Activated CD4-positive, alpha-beta T cell treated with anti-CD3 and anti-CD28 coated beads for 36 hours (primary cell): ENCODE data around the gene KRT71. TPM values are rescaled to one million over a fixed set of nuclear protein-coding genes. Genes with fewer than 3 reads are reported as not detected.

ENCODE experiments used
- ATAC-seq: fragments of 200-7000 bp; cut with Tn5 transposase; one replicate; pipeline ENCODE4 v1.10.0; 2021; ENCODE audit warnings: mild to moderate bottlenecking, moderate library complexity
- CTCF ChIA-PET: fragments of 350-600 bp; sonication (Branson Sonifier 250); formaldehyde crosslinking; loops from one replicate; lab custom pipeline; 2021; ENCODE audit warnings: antibody characterized with exemption; lab: Charles Lee
- POLR2A ChIA-PET: fragments of 350-600 bp; sonication (Branson Sonifier 250); formaldehyde crosslinking; loops from one replicate; lab custom pipeline; 2021; ENCODE audit warnings: antibody characterized with exemption, inconsistent platforms; lab: Charles Lee
- DNase-seq: peaks from one replicate; pipeline ENCODE4 v3.0.0-alpha.2; 2020
- H3K27ac Mint-ChIP-seq: one replicate; pipeline ENCODE4 v1.8.0; 2021; ENCODE audit warnings: mixed read lengths
- H3K27me3 Mint-ChIP-seq: one replicate; pipeline ENCODE4 v1.8.0; 2021; ENCODE audit warnings: mixed read lengths
- H3K36me3 Mint-ChIP-seq: one replicate; pipeline ENCODE4 v1.8.0; 2021; ENCODE audit warnings: low read depth, mixed read lengths
- H3K4me1 Mint-ChIP-seq: one replicate; pipeline ENCODE4 v1.8.0; 2021; ENCODE audit warnings: mixed read lengths
- H3K4me3 Mint-ChIP-seq: one replicate; pipeline ENCODE4 v1.8.0; 2021; ENCODE audit warnings: mild to moderate bottlenecking, moderate library complexity, mixed read lengths
- H3K9me3 Mint-ChIP-seq: one replicate; pipeline ENCODE4 v1.8.0; 2021; ENCODE audit warnings: low read depth, mixed read lengths
- intact Hi-C, 2 experiments: fragments of 100-400 bp; cut with DNase I in 1 of 2; cut with micrococcal nuclease in 1 of 2; formaldehyde crosslinking; loops; one replicate each; pipeline versions ENCODE4 v1.14.2 to v1.15.1; 2022 to 2024; cut with DNase I, micrococcal nuclease
- total RNA-seq, 2 experiments: library from RNA; stranded (reverse); gene quantifications; one replicate each; pipeline ENCODE4 v1.2.3, GENCODE V29; 2021

Gene KRT71
- total RNA-seq, 2 experiments from 2014 or later = not detected

GRCh38 chr12:52557476-52557875, 4.5 kb upstream of the KRT71 start:
- ChIA-PET POLR2A (no interaction called here), CTCF (interaction anchor here (1.2 kb wide), 1 partner anchor 22 kb away, joined by 3 read pairs; no protein-coding TSS in a partner anchor)
- H3K4me1 Mint-ChIP-seq = no peaks in the 10 kb centered on the region
- no peak overlapping the region for H3K4me3 Mint-ChIP-seq
- no peak overlapping the region for H3K27ac Mint-ChIP-seq
- peaks cover 7% of the 10 kb centered on the region for H3K27me3 Mint-ChIP-seq
- H3K9me3 Mint-ChIP-seq = no peaks in the 10 kb centered on the region
- no peaks in the 10 kb centered on the region for H3K36me3 Mint-ChIP-seq
- DNase-seq (no peak), ATAC-seq (no peak)
- intact Hi-C loops = no loop called here

- Mint-ChIP-seq H3K27ac (no peak overlapping the region), H3K36me3 (no peaks in the 10 kb centered on the region), H3K4me1 (no peaks in the 10 kb centered on the region), H3K4me3 (no peak overlapping the region), H3K9me3 (no peaks in the 10 kb centered on the region), H3K27me3 (peaks cover 6% of the 10 kb centered on the region)
- DNase-seq = no peak
- no peak for ATAC-seq
- POLR2A ChIA-PET = no interaction called here
- CTCF ChIA-PET = interaction anchor here (0.6 to 1.9 kb wide), 2 partner anchors 24 to 325 kb away, joined by 3 to 6 read pairs; no protein-coding TSS in a partner anchor
- intact Hi-C loops = no loop called here
Measured at GRCh38 chr12:52555577-52555976, 2.6 kb upstream of the KRT71 start.

DNA sequence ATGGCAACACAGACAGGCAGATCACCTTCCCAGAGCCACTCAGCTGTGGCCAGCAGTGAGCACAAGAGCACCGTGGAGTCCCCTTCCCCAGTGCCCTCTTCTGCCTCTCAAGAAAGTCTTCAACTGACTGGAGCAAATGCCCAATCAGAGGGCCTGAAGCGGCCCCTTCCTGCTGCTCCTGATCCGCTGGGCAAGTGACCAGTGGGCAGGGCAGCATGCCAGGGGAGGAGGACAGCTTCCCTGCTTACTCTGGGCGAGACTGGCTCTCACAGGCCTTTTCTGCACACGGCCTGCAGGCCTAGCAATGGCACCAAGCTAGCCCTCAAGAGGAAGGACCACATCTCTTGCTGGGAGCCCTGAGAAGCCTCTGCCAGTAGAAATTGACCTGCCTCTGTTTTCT, 890 bp downstream of the KRT71 start:
- no peaks in the 10 kb centered on the region for H3K9me3 Mint-ChIP-seq
- intact Hi-C loops = no loop called here
- CTCF ChIA-PET = no interaction called here

DNA sequence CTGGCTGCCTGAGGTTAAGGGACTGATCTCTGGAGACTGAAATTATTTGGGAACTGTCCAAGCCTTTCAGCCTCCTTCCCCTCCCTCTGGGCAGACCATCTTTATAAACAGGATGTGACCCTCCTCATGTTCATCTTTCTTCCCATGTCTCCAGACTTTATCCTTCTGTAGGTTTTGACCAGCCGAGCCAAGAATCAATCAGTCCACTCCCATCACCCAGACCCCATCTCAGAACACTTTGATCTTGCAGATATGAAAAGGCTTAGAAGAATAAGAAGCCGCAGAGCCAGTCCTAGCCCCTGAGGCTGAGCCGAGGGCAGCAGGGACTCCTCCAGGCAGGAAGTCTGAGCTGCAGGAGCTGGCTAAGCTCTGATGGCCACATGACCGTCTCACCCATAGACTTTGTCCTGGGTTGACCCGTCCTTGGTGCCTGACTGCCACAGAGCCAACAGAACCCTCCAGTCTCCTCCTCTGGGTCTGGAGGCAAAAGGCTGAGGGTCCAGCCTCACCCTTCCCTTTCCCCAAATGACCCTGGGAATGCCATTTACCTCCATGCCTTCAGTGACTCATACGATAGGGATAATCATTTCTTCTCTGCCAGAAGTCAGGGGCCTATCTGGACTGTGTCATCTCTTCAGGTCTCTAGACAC, 1.6 kb downstream of the KRT71 start:
- intact Hi-C loops = no loop called here
- Mint-ChIP-seq H3K36me3 (no peaks in the 10 kb centered on the region), H3K9me3 (no peaks in the 10 kb centered on the region), H3K4me3 (no peak overlapping the region), H3K27ac (no peak overlapping the region), H3K4me1 (no peaks in the 10 kb centered on the region), H3K27me3 (peaks cover 2% of the 10 kb centered on the region)
- ATAC-seq = no peak
- ChIA-PET POLR2A (no interaction called here), CTCF (no interaction called here)
- DNase-seq = no peak

More for the DNA sequence above, 890 bp downstream of the KRT71 start:
- H3K4me1 Mint-ChIP-seq = no peaks in the 10 kb centered on the region
- DNase-seq = no peak
- no peaks in the 10 kb centered on the region for H3K36me3 Mint-ChIP-seq
- POLR2A ChIA-PET = no interaction called here
- peaks cover 2% of the 10 kb centered on the region for H3K27me3 Mint-ChIP-seq
- ATAC-seq = no peak
- H3K27ac Mint-ChIP-seq = no peak overlapping the region
- H3K4me3 Mint-ChIP-seq = no peak overlapping the region

DNA sequence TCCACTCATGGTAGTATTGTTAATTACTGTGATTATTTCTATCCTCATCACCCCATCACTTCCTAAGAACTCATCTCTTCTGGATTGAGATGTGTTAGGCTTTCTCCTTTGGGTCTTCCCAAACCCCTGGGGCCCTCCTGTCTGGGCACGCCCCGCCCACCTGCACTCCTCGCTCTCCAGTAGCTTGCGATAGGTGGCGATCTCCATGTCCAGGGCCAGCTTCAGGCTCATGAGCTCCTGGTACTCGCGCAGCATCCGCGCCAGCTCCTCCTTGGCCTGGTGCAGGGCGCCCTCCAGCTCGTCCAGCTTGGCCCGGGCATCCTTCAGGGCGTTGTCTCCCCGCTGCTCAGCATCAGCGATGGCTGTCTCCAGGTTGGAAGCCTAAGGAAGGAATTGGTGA, 6.8 kb downstream of the KRT71 start:
- no peaks in the 10 kb centered on the region for H3K9me3 Mint-ChIP-seq
- ATAC-seq (no peak), DNase-seq (no peak)
- peaks cover under 1% of the 10 kb centered on the region for H3K27me3 Mint-ChIP-seq
- no peaks in the 10 kb centered on the region for H3K36me3 Mint-ChIP-seq
- no peak overlapping the region for H3K27ac Mint-ChIP-seq
- ChIA-PET CTCF (interaction anchor here (1.2 kb wide), 1 partner anchor 267 kb away, joined by 3 read pairs; no protein-coding TSS in a partner anchor), POLR2A (no interaction called here)
- H3K4me3 Mint-ChIP-seq = no peak overlapping the region
- intact Hi-C loops = no loop called here
- peaks cover 3% of the 10 kb centered on the region for H3K4me1 Mint-ChIP-seq

- no peak overlapping the region for H3K4me3 Mint-ChIP-seq
- ChIA-PET CTCF (interaction anchor here (1.0 kb wide), 1 partner anchor 42 kb away, joined by 3 read pairs; no protein-coding TSS in a partner anchor), POLR2A (no interaction called here)
- no peaks in the 10 kb centered on the region for H3K9me3 Mint-ChIP-seq
- H3K4me1 Mint-ChIP-seq = peaks cover 3% of the 10 kb centered on the region
- DNase-seq (no peak), ATAC-seq (no peak)
- no peak overlapping the region for H3K27ac Mint-ChIP-seq
- no peaks in the 10 kb centered on the region for H3K36me3 Mint-ChIP-seq
- intact Hi-C loops = no loop called here
- H3K27me3 Mint-ChIP-seq = no peaks in the 10 kb centered on the region
Measured at GRCh38 chr12:52543985-52544883, 8.7 kb downstream of the KRT71 start.

GRCh38 chr12:52542785-52543318, 10.1 kb downstream of the KRT71 start:
- H3K27ac Mint-ChIP-seq = no peak overlapping the region
- H3K36me3 Mint-ChIP-seq = no peaks in the 10 kb centered on the region
- ATAC-seq = no peak
- intact Hi-C loops = no loop called here
- no peak overlapping the region for H3K4me3 Mint-ChIP-seq
- peaks cover 3% of the 10 kb centered on the region for H3K4me1 Mint-ChIP-seq
- no peak for DNase-seq
- ChIA-PET CTCF (no interaction called here), POLR2A (no interaction called here)
- H3K27me3 Mint-ChIP-seq = no peaks in the 10 kb centered on the region
- no peaks in the 10 kb centered on the region for H3K9me3 Mint-ChIP-seq

- no peaks in the 10 kb centered on the region for H3K27me3 Mint-ChIP-seq
- no peaks in the 10 kb centered on the region for H3K36me3 Mint-ChIP-seq
- no peak overlapping the region for H3K27ac Mint-ChIP-seq
- peaks cover 3% of the 10 kb centered on the region for H3K4me1 Mint-ChIP-seq
- ATAC-seq = no peak
- no peak overlapping the region for H3K4me3 Mint-ChIP-seq
- CTCF ChIA-PET = no interaction called here
- DNase-seq = no peak
- intact Hi-C loops = no loop called here
- POLR2A ChIA-PET = no interaction called here
- no peaks in the 10 kb centered on the region for H3K9me3 Mint-ChIP-seq
Measured at GRCh38 chr12:52542157-52542556, 10.8 kb downstream of the KRT71 start.

DNA sequence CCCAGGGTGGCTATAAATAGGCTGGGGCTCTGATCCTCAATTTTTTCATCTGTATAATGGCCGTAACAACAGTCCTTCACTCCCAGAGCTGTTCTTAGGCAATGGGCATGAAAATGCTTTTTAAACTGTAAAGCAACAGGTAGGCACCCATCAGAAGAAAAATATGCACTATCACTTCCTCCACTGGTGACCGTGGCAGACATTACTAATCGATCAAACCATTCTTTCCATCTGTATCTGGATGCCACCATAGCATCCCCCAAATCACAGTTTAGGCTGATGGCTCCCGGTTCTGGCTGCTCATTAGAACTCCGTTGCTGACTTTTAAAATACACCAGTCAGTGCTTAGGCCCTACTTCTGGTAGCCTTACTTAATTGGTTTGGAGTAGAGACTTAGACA, 11.2 kb downstream of the KRT71 start:
- Mint-ChIP-seq H3K4me3 (no peak overlapping the region), H3K36me3 (no peaks in the 10 kb centered on the region), H3K4me1 (peaks cover 3% of the 10 kb centered on the region), H3K27me3 (no peaks in the 10 kb centered on the region), H3K9me3 (no peaks in the 10 kb centered on the region), H3K27ac (no peak overlapping the region)
- ChIA-PET POLR2A (no interaction called here), CTCF (no interaction called here)
- DNase-seq (no peak), ATAC-seq (no peak)
- intact Hi-C loops = no loop called here

GRCh38 chr12:52540531-52540930, 12.4 kb downstream of the KRT71 start:
- peaks cover 3% of the 10 kb centered on the region for H3K4me1 Mint-ChIP-seq

GRCh38 chr12:52539821-52540173, 13.1 kb downstream of the KRT71 start:
- H3K4me3 Mint-ChIP-seq = no peak overlapping the region
- no peak for ATAC-seq
- no peak for DNase-seq
- H3K4me1 Mint-ChIP-seq = peaks cover 3% of the 10 kb centered on the region
- no peak overlapping the region for H3K27ac Mint-ChIP-seq
- no peaks in the 10 kb centered on the region for H3K27me3 Mint-ChIP-seq
- ChIA-PET POLR2A (no interaction called here), CTCF (interaction anchor here (0.9 kb wide), 1 partner anchor 32 kb away, joined by 3 read pairs; no protein-coding TSS in a partner anchor)
- no peaks in the 10 kb centered on the region for H3K9me3 Mint-ChIP-seq
- intact Hi-C loops = no loop called here
- H3K36me3 Mint-ChIP-seq = no peaks in the 10 kb centered on the region

More at GRCh38 chr12:52540531-52540930, 12.4 kb downstream of the KRT71 start:
- ChIA-PET CTCF (no interaction called here), POLR2A (no interaction called here)
- ATAC-seq = no peak
- intact Hi-C loops = no loop called here
- Mint-ChIP-seq H3K4me3 (no peak overlapping the region), H3K27me3 (no peaks in the 10 kb centered on the region), H3K36me3 (no peaks in the 10 kb centered on the region), H3K27ac (no peak overlapping the region), H3K9me3 (no peaks in the 10 kb centered on the region)
- no peak for DNase-seq
